Adipose tissue (tissue), 3 donors: ENCODE results near the gene CSNK1E. TPM values are rescaled to one million over a fixed set of nuclear protein-coding genes. Genes with fewer than 3 reads are reported as not detected.

ENCODE experiments used
- H3K27ac ChIP-seq: one replicate; pipeline ENCODE4 v1.5.1; 2013; ENCODE audit warnings: low read depth, low read length
- WGBS, 3 donors: extraction: QIAGEN DNeasy Blood & Tissue Kit; methylation state at CpG; one replicate each; pipeline ENCODE4 v1.1.7; 2013; 5-methylcytosine and 5-hydroxymethylcytosine counted together
- polyA plus RNA-seq, 3 donors: library from polyadenylated mRNA; stranded (reverse); fragments of 200-250 nt; gene quantifications; one replicate each; pipeline ENCODE4 v1.2.3, GENCODE V29; 2013
- donor health status: healthy with polysubstance abuse.
- donor health status: Bipolar disorder and iron deficiency.
- donor health status: healthy.

The CSNK1E gene
- polyA plus RNA-seq, 3 donors = 77.8 to 139 (median 123) TPM

DNA sequence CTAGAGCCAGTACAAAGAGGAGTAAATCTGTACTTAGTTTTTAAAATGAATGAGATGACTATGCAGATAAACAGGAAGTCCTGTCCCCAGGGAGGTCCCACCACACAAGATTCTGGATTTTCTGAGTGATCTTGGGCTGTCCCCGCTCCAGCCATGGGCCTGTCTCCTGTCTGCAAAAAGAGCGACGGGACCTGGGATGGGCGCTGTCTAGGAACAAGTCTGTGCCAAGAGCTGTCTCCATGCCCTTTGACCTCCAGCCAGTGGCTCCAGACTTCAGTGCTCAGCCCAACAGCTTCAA is 6.0 kb downstream of the CSNK1E start:
- no peak overlapping the region for H3K27ac ChIP-seq
- WGBS, 3 donors = 54 to 64% (median 55%) methylated on average over 4 of the region's 4 CpGs

DNA sequence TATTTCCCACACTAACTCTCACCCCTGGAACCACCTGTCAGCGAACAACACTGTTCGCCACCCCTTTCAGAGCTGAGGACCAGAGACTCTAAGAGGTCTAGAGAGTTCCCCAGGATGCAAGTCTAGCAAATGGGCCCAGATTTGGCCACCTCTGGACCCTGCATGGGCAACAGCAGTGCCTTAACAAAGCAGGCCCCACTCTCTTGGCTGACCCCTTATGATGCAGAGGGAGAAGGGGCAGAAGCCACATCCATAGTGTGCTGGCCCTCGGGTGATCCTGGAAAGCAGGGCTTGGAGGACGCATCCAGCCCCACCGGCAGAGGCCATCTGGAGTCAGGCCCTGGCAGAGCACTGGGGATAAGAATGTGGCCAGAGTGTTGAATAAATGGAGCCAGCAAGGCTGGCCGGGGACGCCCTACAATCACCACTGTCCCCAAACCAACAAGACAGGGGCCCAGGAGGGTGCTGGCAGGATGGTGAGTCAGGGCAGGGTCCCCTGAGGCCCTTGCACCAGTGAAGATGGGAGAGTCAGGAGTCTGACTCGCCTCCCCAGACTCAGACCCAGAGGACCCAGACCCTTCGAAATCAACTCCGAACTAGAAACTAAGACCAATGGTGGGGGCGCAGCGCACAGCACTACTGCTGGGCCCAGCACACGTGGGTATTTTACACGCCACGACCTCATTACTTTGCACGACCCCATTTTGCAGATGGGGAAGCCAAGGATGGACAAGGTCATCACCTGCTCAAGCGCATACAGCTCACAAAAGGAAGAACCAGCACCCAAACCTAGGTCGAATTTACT is 6.5 kb downstream of the CSNK1E start:
- no peak overlapping the region for H3K27ac ChIP-seq
- 67 to 74% (median 73%) methylated on average over 18 of the region's 18 CpGs for WGBS, 3 donors

DNA sequence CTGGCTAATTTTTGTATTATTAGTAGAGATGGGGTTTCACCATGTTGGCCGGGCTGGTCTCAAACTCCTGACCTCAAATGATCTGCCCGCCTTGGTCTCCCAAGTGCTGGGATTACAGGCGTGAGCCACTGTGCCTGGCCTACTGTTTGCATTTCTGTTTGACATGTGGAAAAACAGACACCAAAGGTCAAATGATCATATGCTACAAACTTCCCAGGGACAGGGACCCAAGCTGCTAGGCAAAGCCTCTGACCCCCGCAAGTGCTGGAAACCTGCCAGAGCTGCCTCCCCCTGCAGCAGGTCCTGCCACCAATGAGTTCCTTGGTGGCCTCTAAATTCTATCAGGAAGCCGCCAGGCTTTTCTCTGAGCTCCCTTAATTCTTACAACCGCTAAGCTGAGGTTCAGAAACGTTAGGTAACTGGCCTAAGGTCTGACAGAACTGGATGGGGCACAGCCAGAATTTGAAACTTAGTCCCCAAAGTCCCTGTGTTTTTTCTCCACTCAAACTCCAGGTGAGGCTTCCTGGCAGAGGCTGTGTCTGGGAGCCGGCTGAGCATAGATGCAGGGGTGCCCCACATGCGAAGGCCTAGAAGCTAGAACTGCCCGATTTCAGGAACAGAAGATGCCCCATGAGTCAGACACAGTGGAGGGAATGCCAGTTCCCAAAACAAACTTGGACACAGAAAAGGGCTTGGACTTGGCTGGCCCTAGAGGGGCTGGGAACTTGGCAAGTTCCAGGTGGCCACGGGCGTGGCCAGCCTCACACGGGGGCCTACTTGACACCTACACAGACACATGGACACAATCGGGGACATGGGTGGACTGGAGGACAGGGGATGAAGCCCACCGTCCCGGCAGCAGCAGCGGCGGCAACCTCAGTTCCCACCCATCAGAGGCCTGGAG is 7.4 kb downstream of the CSNK1E start:
- no peak overlapping the region for H3K27ac ChIP-seq
- WGBS, 3 donors = 55 to 66% (median 62%) methylated on average over 18 of the region's 18 CpGs

DNA sequence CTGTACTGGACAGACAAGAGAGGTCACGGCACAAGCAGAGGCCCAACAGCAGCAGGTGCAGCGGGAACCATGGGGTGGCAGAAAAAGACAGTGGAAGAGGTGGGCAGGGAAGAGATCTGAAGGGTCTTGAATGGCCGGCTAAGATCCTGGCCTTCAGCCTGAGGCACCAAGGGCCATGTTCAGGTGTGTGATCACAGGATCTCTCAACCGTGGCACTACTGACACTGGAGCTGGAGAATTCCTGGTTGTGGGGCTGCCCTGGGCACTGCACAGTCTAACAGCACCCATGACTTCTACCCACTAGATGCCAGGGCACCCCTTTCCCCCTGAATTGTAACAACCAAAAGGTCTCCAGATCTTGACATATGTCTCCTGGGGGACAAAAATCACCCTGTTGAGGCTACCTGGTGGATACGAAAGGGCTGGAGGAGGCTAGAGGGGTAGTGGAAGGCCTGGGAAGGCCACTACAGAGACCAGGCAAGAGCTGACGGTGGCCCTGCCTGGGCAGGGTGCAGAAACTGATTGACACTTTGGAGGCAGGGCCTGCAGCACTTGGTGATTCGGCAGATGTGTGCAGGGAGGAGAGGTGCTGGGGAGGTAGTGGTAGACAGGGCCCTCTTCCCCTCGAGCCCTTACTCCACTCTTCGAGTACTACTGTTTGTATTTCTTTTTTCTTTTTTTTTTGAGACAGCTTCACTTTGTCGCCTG is 8.3 kb downstream of the CSNK1E start:
- 69 to 81% (median 78%) methylated on average over 10 of the region's 10 CpGs for WGBS, 3 donors
- no peak overlapping the region for H3K27ac ChIP-seq

DNA sequence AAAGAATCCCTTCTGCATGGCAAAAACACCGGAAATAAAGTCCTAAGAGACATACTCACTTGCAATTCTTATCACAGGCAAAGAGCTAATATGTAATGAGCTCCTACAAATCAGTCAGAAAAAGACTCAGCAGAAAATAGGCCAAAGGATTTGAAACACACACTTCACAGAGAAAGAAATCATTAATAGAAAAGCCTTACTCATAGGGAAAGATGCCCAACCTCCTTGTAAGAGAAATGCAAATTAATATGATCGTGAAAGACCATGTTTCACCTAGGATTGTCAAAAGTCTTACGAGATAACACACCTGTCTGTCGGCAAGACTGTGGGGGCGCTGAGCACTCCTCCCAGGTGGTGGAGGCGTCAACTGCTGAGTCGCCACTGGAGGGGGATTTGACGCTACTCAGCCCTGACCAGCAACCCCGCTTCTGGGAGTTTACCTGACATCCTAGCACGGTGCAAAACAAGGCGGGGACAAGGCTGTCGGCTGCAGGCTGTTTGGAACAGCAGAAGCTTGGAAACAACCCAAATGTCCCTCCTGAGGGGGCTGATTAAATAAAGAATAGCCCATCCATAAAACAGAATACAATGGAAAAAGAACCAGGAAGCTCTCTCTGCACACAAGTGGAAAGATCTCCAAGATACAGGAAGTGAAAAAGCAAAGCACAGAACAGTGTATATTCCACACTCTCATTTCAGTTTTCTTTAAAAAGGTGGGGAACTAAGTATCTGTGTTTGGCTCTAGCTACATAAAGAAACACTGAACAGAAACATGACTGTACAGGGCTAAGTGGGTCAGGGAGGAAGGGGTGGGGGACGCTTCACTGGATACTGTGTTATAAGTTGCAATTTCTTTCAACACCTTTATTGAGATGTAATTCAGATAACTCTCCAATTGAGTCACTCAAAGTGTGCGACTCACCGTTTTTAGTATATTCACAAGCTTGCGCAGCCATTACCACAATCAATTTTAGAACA is 11.5 kb downstream of the CSNK1E start:
- WGBS, 3 donors = 28 to 37% (median 32%) methylated on average over 16 of the region's 16 CpGs
- peak overlapping the region; percentile 63 for H3K27ac ChIP-seq

DNA sequence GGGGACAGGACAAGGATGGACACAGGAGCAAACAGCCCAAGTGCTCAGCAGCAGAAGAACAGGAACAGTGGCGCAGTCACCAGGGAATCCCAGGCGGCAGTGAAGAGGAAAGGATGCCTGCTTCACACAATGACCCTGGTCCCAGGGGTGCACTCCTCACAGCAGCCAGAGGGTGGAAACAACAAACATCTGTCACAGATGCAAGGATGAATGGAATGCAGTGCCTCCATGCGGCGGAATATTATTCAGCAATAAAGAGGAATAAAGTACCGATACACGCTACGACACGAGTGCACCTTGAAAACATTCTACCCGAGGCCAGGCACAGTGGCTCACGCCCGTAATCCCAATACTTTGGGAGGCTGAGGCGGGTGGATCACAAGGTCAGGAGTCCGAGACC is 12.7 kb downstream of the CSNK1E start:
- no peak overlapping the region for H3K27ac ChIP-seq
- 58 to 79% (median 70%) methylated on average over 13 of the region's 13 CpGs for whole genome bisulfite sequencing, 3 donors

DNA sequence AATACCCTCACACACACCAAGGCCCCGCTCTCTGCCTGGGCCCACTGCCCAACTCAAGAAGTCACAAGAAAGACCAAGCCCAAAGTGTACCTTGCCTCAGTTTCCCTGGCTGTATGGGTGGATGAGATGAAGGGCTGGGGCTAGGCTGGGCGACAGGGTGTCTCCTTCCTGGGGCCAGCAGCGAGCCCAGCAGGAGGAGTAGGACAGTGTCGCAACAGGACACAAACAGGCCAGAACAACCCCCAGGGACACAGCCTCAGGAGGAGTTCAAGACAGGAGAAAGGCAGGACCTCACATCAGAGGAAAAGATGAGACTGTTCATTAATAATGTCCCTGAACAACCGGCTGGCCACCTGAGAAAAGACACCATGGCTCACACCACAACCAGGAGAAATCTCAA is 13.3 kb downstream of the CSNK1E start:
- 63 to 84% (median 67%) methylated on average over 5 of the region's 5 CpGs for WGBS, 3 donors
- no peak overlapping the region for H3K27ac ChIP-seq

DNA sequence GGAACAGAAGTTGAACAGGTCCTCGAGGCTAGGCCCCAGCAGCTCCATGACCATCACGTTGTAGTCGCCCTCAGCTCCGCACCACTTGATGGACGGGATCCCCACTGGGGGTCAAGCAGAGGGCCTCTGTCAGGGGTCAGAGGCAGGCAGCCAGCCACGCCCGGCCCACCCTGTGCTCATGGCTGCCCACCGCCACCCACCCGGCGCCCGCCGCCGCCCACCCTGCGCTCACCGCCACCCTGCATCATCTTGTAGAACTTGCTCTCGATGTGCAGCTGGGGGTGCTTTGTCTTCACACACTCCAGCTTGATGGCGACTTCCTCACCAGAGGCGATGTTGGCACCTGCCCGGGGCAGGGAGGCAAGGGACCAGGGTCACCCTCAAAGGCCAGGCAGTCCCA is 14.3 kb downstream of the CSNK1E start:
- WGBS, 3 donors = 93 to 96% (median 94%) methylated on average over 17 to 19 of the region's 19 CpGs
- no peak overlapping the region for H3K27ac ChIP-seq

DNA sequence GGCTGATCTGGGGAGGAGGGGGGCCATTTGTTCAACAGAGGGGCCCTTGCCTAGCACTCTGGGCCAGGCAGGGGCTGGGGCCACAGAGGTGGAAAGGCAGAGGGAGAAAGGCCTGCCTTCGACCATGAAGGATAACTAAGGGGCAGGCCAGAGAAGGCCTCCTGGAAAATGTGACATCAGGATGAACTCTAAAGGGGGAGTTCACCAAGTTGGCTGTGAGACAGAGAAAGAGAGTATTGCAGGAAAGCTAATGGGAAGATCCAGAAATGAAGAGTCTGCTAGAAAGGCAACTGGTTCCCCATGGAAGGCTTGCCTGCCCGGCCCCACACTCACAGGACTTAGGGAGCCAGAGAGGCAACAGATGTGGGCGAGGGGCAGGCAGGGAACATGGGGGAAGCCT is 16.3 kb downstream of the CSNK1E start:
- no peak overlapping the region for H3K27ac ChIP-seq
- 75 to 85% (median 76%) methylated on average over 3 of the region's 3 CpGs for WGBS, 3 donors

DNA sequence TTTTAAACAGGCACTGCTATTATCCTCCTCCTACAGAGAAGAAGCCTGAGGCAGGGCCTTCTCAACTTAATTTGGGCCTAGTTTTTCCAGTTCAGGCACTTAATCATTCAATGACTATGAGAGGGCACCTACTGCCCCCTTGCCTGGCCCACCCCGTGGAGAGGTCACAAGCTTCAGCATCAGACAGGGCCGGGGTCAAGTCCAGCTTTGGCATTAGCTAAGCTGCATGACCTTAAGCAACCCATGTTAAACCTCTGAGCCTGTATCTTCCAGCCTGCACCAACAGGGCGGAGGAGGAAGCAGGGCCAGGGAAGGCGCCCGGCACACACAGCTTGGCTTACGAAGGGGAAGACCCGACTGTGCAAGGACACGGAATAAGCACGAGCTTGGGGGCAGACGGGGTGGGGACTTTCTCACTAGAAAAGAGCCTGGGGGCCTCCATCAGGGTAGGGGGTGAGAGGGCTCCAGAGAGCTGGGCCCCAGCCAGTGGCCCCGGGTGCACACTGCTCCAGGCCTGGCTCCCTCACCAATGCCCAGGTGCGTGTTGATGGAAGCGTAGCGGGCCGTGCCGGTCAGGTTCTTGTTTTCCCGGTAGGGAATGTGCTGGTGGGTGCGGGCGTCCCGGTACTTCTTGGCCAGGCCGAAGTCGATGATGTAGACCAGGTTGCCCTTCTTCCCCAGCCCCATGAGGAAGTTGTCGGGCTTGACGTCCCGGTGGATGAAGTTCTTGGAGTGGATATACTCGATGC is 16.9 kb downstream of the CSNK1E start:
- 83 to 87% (median 85%) methylated on average over 26 of the region's 26 CpGs for WGBS, 3 donors
- no peak overlapping the region for H3K27ac ChIP-seq

DNA sequence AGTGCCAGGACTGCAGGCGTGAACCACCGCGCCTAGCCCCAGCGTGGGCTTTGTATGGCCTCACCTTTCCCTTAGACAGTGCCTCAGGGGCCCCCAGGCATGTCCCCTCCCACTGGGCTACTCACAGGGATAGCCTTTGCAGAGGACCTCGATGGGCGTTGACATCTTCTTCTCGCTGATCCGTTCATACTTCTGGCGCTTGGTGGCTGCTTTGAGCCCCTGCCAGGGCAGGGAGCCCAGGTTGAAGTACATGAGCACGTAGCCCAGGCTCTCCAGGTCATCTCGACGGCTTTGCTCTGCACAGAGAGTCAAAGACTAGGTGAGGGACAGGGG is 17.5 kb downstream of the CSNK1E start:
- 60 to 89% (median 83%) methylated on average over 12 of the region's 12 CpGs for WGBS, 3 donors
- H3K27ac ChIP-seq = no peak overlapping the region

DNA sequence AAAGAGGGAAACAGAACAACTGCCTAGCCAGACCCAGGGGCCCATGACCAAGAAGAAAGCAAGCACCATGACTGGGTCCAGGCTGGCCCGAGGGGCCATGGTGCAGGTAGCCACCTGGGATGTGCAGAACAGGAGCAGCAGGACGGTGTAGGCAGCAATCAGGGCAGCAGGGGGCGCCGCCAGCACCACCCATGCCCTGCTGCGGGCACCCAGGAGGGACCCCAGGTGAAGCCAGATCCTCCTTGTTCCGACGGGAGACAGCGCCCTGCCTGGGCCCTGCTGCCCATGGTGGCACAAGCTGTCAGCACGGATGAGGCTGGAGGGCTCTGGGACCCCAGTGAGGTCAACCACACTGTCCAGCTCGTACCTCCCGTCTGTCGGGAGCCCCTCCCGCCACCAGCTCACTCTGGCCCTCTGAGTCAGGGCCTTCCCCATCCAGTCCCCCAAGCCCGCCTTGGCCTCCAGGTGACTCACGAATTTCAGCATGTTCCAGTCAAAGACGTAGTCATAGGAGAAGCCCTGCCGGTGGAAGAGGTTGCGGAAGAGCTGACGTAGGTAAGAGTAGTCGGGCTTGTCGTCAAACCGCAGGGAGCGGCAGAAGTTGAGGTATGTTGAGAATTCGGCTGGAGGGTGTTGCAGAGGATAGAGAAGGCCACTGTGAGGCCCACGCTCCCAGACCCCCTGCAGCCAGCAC is 18.8 kb downstream of the CSNK1E start:
- 87 to 89% (median 88%) methylated on average over 25 of the region's 25 CpGs for WGBS, 3 donors
- H3K27ac ChIP-seq = no peak overlapping the region

DNA sequence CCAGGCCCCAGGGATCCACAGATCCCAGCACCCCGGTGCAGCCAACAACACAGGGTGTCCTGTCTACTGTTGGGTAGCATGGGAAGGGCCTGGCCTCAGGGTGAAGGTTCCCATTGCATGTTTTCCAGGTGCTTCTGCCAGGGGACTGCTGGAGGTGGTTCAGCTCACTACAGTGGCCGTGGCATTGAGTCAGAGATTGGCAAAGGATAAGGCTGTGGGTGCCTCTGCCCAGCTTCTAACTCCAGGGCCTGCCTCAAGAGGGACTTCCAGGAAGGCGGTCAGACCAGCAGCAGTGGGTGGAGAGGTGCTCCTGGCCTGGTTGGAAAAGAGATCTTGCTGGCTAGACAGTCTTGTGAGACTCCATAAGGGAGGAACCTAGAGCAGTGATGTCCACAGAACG is 20.9 kb downstream of the CSNK1E start:
- 65 to 80% (median 75%) methylated on average over 4 of the region's 4 CpGs for WGBS, 3 donors
- H3K27ac ChIP-seq = no peak overlapping the region

DNA sequence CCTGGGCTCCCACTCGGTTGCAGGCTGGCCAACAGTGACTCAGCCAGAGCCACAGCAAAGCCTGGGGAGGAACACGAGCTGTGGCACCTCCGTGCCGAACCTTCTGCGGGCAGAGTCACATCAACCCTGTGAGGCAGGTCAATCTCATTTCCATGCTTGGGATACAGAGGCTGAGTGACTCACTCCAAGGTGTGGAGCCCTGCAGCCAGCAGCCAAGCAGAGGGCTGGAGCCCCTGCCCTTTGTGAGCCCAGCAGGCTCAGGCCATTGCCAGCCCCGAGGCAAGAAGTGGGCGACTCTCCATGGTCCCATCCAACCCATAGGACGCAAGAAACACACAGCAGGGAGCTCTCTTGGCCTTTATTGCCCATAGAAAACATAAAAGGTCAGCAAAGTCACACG is 21.4 kb downstream of the CSNK1E start:
- WGBS, 3 donors = 87 to 90% (median 89%) methylated on average over 9 of the region's 9 CpGs
- no peak overlapping the region for H3K27ac ChIP-seq

DNA sequence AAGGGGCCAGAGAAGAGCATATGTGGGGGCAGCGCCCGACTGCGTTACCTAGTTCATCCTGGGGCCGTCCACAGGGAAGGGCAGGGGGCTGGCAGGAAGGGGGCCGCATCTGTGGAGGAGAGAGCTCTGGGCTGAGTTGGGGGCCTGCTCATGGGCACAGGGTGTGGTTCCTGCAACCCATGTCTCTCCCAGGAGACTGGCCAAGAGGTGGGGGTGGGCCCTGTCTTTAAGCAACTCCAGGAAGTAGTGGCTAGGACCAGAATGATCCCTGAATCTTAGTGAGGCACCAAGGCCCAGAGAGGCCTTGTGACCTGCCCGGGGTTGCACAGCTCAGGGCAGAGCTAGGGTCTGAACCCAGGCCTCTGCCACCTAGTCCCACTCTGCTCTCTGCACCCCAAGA is 21.9 kb downstream of the CSNK1E start:
- H3K27ac ChIP-seq = no peak overlapping the region
- 91 to 93% (median 93%) methylated on average over 6 of the region's 6 CpGs for WGBS, 3 donors

DNA sequence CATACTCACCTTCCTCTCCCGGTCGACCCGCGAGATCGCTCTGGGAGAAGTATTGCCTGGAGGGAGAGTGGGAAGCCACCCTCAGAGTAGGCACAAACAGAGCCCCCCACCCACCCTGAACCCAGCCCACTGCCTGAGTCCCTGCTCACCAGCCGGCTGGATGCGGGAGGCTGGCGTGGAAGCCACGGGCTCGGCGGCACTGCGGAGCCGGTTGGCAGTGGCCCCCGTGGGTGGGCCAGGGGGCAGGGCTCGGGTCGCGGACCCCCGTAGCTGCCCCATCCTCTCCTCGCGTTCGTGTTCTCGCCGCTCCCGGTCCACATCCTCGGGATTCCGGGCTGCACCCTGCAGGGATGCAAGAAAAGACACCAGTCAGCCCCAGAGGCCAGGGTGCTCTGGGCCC is 23.0 kb downstream of the CSNK1E start:
- H3K27ac ChIP-seq = no peak overlapping the region
- 88 to 96% (median 96%) methylated on average over 12 to 26 of the region's 26 CpGs for WGBS, 3 donors

DNA sequence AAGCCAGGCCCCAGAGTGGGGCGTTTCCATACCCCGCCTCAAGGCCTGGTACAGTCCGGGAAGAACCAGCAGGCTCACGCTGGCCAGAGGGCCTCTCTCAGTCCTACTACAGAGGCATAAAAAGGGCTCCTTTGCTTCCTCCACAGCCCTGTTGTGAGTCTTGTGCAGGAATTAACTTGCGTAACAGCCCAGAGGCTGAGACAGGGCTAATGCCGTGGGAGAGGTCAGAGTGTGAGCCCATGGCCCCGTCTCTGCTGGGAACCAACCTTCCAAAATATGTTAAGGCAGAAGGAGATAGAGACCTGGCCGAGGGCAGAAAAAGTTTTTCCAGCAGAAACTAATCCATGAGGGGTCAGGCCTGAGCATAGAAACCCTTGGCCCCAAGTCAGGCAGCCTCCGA is 24.5 kb downstream of the CSNK1E start:
- 54 to 91% (median 58%) methylated on average over 9 of the region's 9 CpGs for WGBS, 3 donors
- no peak overlapping the region for H3K27ac ChIP-seq
